ENCODE results near the gene PADI3. TPM values are rescaled to one million over a fixed set of nuclear protein-coding genes. Genes with fewer than 3 reads are reported as not detected.

PADI3 gene
- total and polyA plus RNA-seq, 2 of the 8 experiments (the other 6 are each of a cell fraction or from before 2014, with no cell fraction given): 0.37 to 0.94 TPM

DNA sequence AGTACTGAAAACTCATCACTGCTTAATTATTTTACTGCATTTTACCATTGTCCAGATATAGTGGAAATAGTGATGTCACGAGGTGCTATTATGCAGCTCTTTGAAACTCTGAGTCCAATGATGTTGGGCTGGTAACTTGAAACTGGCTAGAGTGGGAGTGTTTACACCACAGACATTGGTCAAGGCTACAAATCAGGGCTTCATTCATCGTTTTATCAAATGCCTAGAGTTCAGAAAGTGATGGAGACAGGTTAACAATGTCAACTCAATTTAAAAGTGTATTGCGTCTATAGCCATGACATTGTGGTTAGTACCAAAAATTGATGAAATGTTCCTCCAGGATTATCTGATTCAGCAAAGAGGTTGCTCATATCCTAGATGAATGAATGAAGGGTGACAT lies 31.3 kb upstream of the PADI3 start (continued):
- TF ChIP-seq, protein P1, sequence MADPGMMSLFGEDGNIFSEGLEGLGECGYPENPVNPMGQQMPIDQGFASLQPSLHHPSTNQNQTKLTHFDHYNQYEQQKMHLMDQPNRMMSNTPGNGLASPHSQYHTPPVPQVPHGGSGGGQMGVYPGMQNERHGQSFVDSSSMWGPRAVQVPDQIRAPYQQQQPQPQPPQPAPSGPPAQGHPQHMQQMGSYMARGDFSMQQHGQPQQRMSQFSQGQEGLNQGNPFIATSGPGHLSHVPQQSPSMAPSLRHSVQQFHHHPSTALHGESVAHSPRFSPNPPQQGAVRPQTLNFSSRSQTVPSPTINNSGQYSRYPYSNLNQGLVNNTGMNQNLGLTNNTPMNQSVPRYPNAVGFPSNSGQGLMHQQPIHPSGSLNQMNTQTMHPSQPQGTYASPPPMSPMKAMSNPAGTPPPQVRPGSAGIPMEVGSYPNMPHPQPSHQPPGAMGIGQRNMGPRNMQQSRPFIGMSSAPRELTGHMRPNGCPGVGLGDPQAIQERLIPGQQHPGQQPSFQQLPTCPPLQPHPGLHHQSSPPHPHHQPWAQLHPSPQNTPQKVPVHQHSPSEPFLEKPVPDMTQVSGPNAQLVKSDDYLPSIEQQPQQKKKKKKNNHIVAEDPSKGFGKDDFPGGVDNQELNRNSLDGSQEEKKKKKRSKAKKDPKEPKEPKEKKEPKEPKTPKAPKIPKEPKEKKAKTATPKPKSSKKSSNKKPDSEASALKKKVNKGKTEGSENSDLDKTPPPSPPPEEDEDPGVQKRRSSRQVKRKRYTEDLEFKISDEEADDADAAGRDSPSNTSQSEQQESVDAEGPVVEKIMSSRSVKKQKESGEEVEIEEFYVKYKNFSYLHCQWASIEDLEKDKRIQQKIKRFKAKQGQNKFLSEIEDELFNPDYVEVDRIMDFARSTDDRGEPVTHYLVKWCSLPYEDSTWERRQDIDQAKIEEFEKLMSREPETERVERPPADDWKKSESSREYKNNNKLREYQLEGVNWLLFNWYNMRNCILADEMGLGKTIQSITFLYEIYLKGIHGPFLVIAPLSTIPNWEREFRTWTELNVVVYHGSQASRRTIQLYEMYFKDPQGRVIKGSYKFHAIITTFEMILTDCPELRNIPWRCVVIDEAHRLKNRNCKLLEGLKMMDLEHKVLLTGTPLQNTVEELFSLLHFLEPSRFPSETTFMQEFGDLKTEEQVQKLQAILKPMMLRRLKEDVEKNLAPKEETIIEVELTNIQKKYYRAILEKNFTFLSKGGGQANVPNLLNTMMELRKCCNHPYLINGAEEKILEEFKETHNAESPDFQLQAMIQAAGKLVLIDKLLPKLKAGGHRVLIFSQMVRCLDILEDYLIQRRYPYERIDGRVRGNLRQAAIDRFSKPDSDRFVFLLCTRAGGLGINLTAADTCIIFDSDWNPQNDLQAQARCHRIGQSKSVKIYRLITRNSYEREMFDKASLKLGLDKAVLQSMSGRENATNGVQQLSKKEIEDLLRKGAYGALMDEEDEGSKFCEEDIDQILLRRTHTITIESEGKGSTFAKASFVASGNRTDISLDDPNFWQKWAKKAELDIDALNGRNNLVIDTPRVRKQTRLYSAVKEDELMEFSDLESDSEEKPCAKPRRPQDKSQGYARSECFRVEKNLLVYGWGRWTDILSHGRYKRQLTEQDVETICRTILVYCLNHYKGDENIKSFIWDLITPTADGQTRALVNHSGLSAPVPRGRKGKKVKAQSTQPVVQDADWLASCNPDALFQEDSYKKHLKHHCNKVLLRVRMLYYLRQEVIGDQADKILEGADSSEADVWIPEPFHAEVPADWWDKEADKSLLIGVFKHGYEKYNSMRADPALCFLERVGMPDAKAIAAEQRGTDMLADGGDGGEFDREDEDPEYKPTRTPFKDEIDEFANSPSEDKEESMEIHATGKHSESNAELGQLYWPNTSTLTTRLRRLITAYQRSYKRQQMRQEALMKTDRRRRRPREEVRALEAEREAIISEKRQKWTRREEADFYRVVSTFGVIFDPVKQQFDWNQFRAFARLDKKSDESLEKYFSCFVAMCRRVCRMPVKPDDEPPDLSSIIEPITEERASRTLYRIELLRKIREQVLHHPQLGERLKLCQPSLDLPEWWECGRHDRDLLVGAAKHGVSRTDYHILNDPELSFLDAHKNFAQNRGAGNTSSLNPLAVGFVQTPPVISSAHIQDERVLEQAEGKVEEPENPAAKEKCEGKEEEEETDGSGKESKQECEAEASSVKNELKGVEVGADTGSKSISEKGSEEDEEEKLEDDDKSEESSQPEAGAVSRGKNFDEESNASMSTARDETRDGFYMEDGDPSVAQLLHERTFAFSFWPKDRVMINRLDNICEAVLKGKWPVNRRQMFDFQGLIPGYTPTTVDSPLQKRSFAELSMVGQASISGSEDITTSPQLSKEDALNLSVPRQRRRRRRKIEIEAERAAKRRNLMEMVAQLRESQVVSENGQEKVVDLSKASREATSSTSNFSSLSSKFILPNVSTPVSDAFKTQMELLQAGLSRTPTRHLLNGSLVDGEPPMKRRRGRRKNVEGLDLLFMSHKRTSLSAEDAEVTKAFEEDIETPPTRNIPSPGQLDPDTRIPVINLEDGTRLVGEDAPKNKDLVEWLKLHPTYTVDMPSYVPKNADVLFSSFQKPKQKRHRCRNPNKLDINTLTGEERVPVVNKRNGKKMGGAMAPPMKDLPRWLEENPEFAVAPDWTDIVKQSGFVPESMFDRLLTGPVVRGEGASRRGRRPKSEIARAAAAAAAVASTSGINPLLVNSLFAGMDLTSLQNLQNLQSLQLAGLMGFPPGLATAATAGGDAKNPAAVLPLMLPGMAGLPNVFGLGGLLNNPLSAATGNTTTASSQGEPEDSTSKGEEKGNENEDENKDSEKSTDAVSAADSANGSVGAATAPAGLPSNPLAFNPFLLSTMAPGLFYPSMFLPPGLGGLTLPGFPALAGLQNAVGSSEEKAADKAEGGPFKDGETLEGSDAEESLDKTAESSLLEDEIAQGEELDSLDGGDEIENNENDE (IDR thresholded peaks at IDR 0.05; ENCODE audit: insufficient replicate concordance, low read length): no peak
- no peak for TF ChIP-seq POLR2A (IDR thresholded peaks at IDR 0.05; ENCODE audit: control extremely low read depth in 1 of 2, low read depth in 2 of 2, low read length in 2 of 2)
- no peak for TF ChIP-seq CBX8 (IDR thresholded peaks at IDR 0.05; ENCODE audit: borderline replicate concordance, low read depth, low read length)
- TF ChIP-seq TEAD4 (IDR thresholded peaks at IDR 0.05; ENCODE audit: low read depth, low read length): no peak
- TF ChIP-seq SIN3A (conservative IDR thresholded peaks at IDR 0.05 in 1 of 2, IDR thresholded peaks at IDR 0.05 in 1 of 2; ENCODE audit: low read depth in 1 of 2, low read length in 2 of 2): no peak
- no peak for TF ChIP-seq GTF2F1 (IDR thresholded peaks at IDR 0.05; ENCODE audit: borderline replicate concordance, low read depth, low read length)
- TF ChIP-seq, protein P2, sequence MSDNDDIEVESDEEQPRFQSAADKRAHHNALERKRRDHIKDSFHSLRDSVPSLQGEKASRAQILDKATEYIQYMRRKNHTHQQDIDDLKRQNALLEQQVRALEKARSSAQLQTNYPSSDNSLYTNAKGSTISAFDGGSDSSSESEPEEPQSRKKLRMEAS (IDR thresholded peaks at IDR 0.05): no peak
- no peak for TF ChIP-seq RBBP5 (IDR thresholded peaks at IDR 0.05; ENCODE audit: borderline replicate concordance, low read depth, low read length)
- TF ChIP-seq PHF8 (conservative IDR thresholded peaks at IDR 0.05; ENCODE audit: low read depth, low read length): no peak
- no peak for TF ChIP-seq TAF1 (IDR thresholded peaks at IDR 0.05; ENCODE audit: low read depth, low read length)
- TF ChIP-seq, protein P3, sequence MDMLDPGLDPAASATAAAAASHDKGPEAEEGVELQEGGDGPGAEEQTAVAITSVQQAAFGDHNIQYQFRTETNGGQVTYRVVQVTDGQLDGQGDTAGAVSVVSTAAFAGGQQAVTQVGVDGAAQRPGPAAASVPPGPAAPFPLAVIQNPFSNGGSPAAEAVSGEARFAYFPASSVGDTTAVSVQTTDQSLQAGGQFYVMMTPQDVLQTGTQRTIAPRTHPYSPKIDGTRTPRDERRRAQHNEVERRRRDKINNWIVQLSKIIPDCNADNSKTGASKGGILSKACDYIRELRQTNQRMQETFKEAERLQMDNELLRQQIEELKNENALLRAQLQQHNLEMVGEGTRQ (IDR thresholded peaks at IDR 0.05; ENCODE audit: low read length): no peak

Data from H1 (cell line).